Nephron (organoid): ENCODE data around the gene MFN2.
"Not testable (repeated sequence)": the region's sequence is repeated elsewhere in the genome, so short reads cannot be mapped to it uniquely, and the experiment has no call there.

Experiments
- H3K27ac Mint-ChIP-seq, 3 experiments: 2 replicates each; pipeline ENCODE4 v1.8.0; 2020; ENCODE audit warnings: mixed read lengths in 3 of 3, mild to moderate bottlenecking in 2 of 3, moderate library complexity in 1 of 3
- H3K27me3 Mint-ChIP-seq: 2 replicates; pipeline ENCODE4 v1.8.0; 2021; ENCODE audit warnings: low read depth, mild to moderate bottlenecking, moderate library complexity, mixed read lengths
- H3K36me3 Mint-ChIP-seq: 2 replicates; pipeline ENCODE4 v1.8.0; 2020; ENCODE audit warnings: low read depth, mixed read lengths
- H3K4me1 Mint-ChIP-seq: 2 replicates; pipeline ENCODE4 v1.8.0; 2020; ENCODE audit warnings: mixed read lengths
- H3K4me3 Mint-ChIP-seq, 3 experiments: 2 replicates each; pipeline ENCODE4 v1.8.0; 2020; ENCODE audit warnings: mild to moderate bottlenecking in 3 of 3, mixed read lengths in 3 of 3, moderate library complexity in 2 of 3
- H3K9me3 Mint-ChIP-seq: 2 replicates; pipeline ENCODE4 v1.8.0; 2020; ENCODE audit warnings: mixed read lengths
- TF ChIP-seq, protein P1 (sequence below), 3 experiments: fragments of 200-600 bp; sonication (generic); IDR thresholded peaks; one replicate each; pipeline ENCODE4 v1.5.0; 2021; ENCODE audit warnings: antibody characterized with exemption in 3 of 3; ENCODE audit not compliant: unreplicated experiment in 3 of 3

The MFN2 gene

GRCh38 chr1:11938722-11939526, 41.3 kb upstream of the MFN2 start:
- Mint-ChIP-seq H3K36me3 (no peaks in the 10 kb centered on the region), H3K27me3 (no peaks in the 10 kb centered on the region), H3K9me3 (no peaks in the 10 kb centered on the region), H3K27ac (peak overlapping the region; percentile 46 to 67 (median 66)), H3K4me3 (peak overlapping the region in 1 of 3 experiments; percentile 45), H3K4me1 (peaks cover 16% of the 10 kb centered on the region)
- TF ChIP-seq, protein P1, sequence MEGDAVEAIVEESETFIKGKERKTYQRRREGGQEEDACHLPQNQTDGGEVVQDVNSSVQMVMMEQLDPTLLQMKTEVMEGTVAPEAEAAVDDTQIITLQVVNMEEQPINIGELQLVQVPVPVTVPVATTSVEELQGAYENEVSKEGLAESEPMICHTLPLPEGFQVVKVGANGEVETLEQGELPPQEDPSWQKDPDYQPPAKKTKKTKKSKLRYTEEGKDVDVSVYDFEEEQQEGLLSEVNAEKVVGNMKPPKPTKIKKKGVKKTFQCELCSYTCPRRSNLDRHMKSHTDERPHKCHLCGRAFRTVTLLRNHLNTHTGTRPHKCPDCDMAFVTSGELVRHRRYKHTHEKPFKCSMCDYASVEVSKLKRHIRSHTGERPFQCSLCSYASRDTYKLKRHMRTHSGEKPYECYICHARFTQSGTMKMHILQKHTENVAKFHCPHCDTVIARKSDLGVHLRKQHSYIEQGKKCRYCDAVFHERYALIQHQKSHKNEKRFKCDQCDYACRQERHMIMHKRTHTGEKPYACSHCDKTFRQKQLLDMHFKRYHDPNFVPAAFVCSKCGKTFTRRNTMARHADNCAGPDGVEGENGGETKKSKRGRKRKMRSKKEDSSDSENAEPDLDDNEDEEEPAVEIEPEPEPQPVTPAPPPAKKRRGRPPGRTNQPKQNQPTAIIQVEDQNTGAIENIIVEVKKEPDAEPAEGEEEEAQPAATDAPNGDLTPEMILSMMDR (IDR thresholded peaks at IDR 0.05; ENCODE audit: unreplicated experiment in 3 of 3) = no peak

DNA sequence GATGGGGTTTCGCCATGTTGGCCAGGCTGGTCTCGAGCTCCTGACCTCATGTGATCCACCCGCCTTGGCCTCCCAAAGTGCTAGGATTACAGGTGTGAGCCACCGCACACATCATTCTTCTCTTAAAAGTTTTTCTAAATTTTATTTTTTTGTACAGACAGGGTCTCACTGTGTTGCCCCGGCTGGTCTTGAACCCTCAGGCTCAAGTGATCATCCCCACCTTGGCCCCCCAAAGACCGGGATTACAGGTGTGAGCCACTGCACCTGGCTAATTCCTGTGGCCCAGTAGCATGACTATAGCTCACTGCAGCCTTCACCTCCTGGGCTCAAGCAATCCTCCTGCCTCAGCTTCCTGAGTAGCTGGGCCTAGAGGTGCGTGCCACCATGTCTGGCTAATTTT, 40.5 kb upstream of the MFN2 start:
- peaks cover 22% of the 10 kb centered on the region for H3K4me1 Mint-ChIP-seq
- not testable (repeated sequence) for H3K27me3 Mint-ChIP-seq, H3K27ac Mint-ChIP-seq, H3K4me3 Mint-ChIP-seq, H3K36me3 Mint-ChIP-seq, H3K9me3 Mint-ChIP-seq

GRCh38 chr1:11940260-11940921, 39.9 kb upstream of the MFN2 start:
- Mint-ChIP-seq H3K9me3 (no peaks in the 10 kb centered on the region), H3K27ac (peak overlapping the region in 1 of 3 experiments; percentile 35), H3K4me3 (no peak overlapping the region), H3K4me1 (peaks cover 22% of the 10 kb centered on the region), H3K27me3 (no peaks in the 10 kb centered on the region), H3K36me3 (peaks cover 7% of the 10 kb centered on the region)
- TF ChIP-seq, protein P1 (IDR thresholded peaks at IDR 0.05; ENCODE audit: unreplicated experiment in 3 of 3) = no peak

- Mint-ChIP-seq H3K36me3 (peaks cover 14% of the 10 kb centered on the region), H3K27me3 (no peaks in the 10 kb centered on the region), H3K9me3 (no peaks in the 10 kb centered on the region), H3K4me1 (peaks cover 17% of the 10 kb centered on the region), H3K4me3 (no peak overlapping the region), H3K27ac (peak overlapping the region in 1 of 3 experiments; percentile 20)
- TF ChIP-seq, protein P1 (IDR thresholded peaks at IDR 0.05; ENCODE audit: unreplicated experiment in 3 of 3) = no peak
Observed at GRCh38 chr1:11942280-11942679, 38.0 kb upstream of the MFN2 start.

GRCh38 chr1:11943619-11944018, 36.6 kb upstream of the MFN2 start:
- Mint-ChIP-seq H3K27ac (peak overlapping the region in 1 of 3 experiments; percentile 96), H3K9me3 (no peaks in the 10 kb centered on the region), H3K4me3 (no peak overlapping the region), H3K36me3 (peaks cover 25% of the 10 kb centered on the region), H3K4me1 (peaks cover 10% of the 10 kb centered on the region), H3K27me3 (no peaks in the 10 kb centered on the region)
- TF ChIP-seq, protein P1 (IDR thresholded peaks at IDR 0.05; ENCODE audit: unreplicated experiment in 3 of 3) = no peak

GRCh38 chr1:11944358-11944931, 35.8 kb upstream of the MFN2 start:
- Mint-ChIP-seq H3K27me3 (no peaks in the 10 kb centered on the region), H3K27ac (peak overlapping the region in 2 of 3 experiments; percentile 91 to 96), H3K9me3 (no peaks in the 10 kb centered on the region), H3K4me3 (peak overlapping the region in 1 of 3 experiments; percentile 56), H3K36me3 (peaks cover 30% of the 10 kb centered on the region), H3K4me1 (peaks cover 6% of the 10 kb centered on the region)
- TF ChIP-seq, protein P1 (IDR thresholded peaks at IDR 0.05; ENCODE audit: unreplicated experiment in 3 of 3) = no peak
